HEK293T (cell line): ENCODE results near the gene GNG12.

Experiments used
- BHLHE40 ChIP-seq: fragments of 450-650 bp; IDR thresholded peaks from 2 replicates; pipeline ENCODE4 v1.6.1; 2016; ENCODE audit warnings: mild to moderate bottlenecking, moderate library complexity, borderline replicate concordance
- ELF4 ChIP-seq: fragments of 450-650 bp; IDR thresholded peaks from 2 replicates; pipeline ENCODE4 v1.6.1; 2017; ENCODE audit warnings: antibody characterized with exemption
- FOXA1 ChIP-seq: fragments of 450-650 bp; IDR thresholded peaks from 2 replicates; pipeline ENCODE4 v1.6.1; 2016; ENCODE audit warnings: mild to moderate bottlenecking
- FOXK2 ChIP-seq: fragments of 450-650 bp; IDR thresholded peaks from 2 replicates; pipeline ENCODE4 v1.6.1; 2016; ENCODE audit warnings: mild to moderate bottlenecking
- FOXM1 ChIP-seq: fragments of 450-650 bp; IDR thresholded peaks from 2 replicates; pipeline ENCODE4 v1.6.1; 2017; ENCODE audit warnings: mild to moderate bottlenecking, borderline replicate concordance
- HDGF ChIP-seq: fragments of 450-650 bp; IDR thresholded peaks from 2 replicates; pipeline ENCODE4 v1.6.1; 2017; ENCODE audit warnings: antibody characterized with exemption, borderline replicate concordance
- LEF1 ChIP-seq: fragments of 450-650 bp; IDR thresholded peaks from 2 replicates; pipeline ENCODE4 v1.6.1; 2017; ENCODE audit warnings: mild to moderate bottlenecking, borderline replicate concordance
- NFRKB ChIP-seq: fragments of 450-650 bp; IDR thresholded peaks from 2 replicates; pipeline ENCODE4 v1.6.1; 2016; ENCODE audit warnings: mild to moderate bottlenecking, moderate library complexity
- PKNOX1 ChIP-seq: fragments of 450-650 bp; IDR thresholded peaks from 2 replicates; pipeline ENCODE4 v1.6.1; 2016
- SP1 ChIP-seq: fragments of 450-650 bp; IDR thresholded peaks from 2 replicates; pipeline ENCODE4 v1.6.1; 2017
- SUZ12 ChIP-seq: fragments of 450-650 bp; IDR thresholded peaks from 2 replicates; pipeline ENCODE4 v1.6.1; 2016; ENCODE audit warnings: mild to moderate bottlenecking
- TARDBP ChIP-seq: fragments of 450-650 bp; IDR thresholded peaks from 2 replicates; pipeline ENCODE4 v1.6.1; 2016

- TF ChIP-seq FOXA1 (no peak), SUZ12 (no peak), SP1 (no peak), HDGF (no peak), ELF4 (no peak), FOXM1 (no peak), NFRKB (no peak), BHLHE40 (no peak), TARDBP (no peak), FOXK2 (no peak), PKNOX1 (no peak), LEF1 (no peak)
Measured at GRCh38 chr1:67685558-67686266, 147.6 kb downstream of the GNG12 start.
